Dedifferentiated amniotic fluid mesenchymal stem cell (primary cell): ENCODE measurements around the gene RBM6.
"Not testable (repeated sequence)": the region's sequence is repeated elsewhere in the genome, so short reads cannot be mapped to it uniquely, and the experiment has no call there.

Experiments used
- DNase-seq: peaks from one replicate; pipeline ENCODE4 v3.0.0-alpha.2; 2016; ENCODE audit errors: extremely low spot score

RBM6 gene, protein sequence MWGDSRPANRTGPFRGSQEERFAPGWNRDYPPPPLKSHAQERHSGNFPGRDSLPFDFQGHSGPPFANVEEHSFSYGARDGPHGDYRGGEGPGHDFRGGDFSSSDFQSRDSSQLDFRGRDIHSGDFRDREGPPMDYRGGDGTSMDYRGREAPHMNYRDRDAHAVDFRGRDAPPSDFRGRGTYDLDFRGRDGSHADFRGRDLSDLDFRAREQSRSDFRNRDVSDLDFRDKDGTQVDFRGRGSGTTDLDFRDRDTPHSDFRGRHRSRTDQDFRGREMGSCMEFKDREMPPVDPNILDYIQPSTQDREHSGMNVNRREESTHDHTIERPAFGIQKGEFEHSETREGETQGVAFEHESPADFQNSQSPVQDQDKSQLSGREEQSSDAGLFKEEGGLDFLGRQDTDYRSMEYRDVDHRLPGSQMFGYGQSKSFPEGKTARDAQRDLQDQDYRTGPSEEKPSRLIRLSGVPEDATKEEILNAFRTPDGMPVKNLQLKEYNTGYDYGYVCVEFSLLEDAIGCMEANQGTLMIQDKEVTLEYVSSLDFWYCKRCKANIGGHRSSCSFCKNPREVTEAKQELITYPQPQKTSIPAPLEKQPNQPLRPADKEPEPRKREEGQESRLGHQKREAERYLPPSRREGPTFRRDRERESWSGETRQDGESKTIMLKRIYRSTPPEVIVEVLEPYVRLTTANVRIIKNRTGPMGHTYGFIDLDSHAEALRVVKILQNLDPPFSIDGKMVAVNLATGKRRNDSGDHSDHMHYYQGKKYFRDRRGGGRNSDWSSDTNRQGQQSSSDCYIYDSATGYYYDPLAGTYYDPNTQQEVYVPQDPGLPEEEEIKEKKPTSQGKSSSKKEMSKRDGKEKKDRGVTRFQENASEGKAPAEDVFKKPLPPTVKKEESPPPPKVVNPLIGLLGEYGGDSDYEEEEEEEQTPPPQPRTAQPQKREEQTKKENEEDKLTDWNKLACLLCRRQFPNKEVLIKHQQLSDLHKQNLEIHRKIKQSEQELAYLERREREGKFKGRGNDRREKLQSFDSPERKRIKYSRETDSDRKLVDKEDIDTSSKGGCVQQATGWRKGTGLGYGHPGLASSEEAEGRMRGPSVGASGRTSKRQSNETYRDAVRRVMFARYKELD

DNA sequence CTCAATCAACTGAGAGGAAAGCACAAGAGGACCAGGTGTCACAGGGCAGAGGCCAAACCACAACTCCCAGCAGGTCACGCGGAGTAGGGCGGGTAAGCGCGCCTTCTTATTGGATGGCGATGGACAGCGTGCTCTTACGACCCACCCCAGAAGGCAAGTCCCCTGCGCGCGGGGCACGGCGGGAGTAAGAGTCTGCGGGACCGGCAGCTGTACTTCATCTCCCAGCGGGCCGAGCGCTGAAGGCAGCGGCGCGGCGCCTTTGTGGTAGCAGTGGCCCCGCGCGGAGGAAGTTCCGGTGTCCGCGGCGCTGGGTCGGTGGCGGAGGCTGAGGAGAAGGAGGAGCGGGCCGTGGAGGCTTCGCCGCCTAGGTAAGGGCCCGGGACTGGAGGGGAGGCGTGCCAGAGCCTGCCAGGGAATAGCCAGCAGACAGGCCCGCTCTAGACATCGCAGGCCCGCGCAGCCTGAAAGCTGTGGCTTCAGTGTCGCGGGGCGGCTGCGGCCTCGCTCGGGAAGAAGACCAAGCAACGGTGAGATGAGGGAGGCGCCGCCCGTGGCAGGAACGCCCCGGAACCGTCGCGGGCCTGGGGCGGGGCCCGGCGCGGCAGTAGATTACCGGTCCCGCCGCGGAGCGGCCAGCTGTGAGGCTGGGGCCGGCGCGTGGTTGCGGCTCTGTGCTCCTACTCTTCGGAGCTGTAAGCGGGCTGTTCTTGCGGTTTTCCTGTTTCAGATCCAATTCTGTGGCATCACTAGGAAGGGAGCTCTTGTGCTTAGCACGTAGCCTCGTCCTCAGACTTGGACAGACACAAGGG lies at the start of gene RBM6:
RBM6 (plus strand) TSS at position 293 of the 809 bp plus-strand sequence. CDS start 22,492 bp downstream, outside the sequence.
- DNase-seq, result peak; percentile 95

DNA sequence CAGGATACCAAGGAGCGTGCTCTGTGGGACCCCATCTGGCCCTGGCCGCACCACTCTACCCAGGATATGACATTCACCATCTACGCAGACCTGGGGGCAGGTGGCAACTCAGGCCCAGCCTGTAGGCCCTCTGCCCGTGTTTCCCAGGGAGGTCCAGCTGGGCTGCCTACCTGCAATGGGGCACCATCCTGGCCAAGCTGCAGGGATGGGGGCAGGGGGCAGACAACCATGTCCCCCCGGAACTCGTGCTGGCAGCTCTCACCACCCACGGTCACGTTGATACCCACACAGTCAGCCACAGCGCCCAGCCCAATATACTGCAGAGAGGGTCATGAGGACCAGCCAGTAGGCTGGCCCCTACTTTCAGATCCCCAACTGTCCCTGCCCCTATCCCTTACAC lies 44.2 kb upstream of the RBM6 start:
- DNase-seq, result no peak

DNA sequence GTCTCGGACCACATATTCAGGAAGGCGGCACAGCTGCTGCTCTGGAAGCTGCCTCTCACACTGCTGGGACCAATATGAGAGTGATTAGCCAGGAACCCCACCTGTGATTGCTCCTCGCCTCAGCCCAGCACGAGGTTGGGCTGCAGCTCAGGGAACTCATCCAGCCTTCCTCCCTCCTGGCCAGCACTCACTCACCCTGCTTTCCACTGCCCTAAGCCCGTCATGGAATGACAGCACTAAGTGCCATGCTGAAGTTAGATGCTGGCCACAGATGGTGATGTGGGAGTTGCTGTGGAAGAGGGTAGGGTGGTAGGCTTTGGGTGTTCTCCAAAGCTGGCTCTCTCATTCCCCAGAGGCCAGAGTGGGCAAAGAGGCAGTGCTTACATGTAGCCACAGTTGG lies 43.6 kb upstream of the RBM6 start:
- no peak for DNase-seq

DNA sequence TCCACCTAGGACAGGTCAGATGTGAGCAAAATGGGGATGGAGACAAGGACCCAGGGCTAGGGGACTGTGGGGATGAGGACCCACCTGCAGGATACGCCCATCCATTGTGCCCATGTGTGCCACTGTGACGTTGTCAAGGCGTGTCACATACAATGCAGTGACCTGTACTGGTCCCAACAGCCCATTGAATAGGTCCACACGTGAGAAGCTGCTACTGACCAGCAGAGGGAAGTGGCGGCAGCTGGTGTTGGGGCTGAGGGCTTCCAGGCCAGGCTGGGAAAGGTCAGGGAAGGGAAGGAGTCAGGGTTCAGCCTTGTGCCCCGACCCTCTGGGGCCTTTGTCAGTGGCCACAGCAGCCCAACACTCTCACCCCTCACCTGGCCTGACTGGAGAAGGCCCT lies 41.0 kb upstream of the RBM6 start:
- no peak for DNase-seq

DNA sequence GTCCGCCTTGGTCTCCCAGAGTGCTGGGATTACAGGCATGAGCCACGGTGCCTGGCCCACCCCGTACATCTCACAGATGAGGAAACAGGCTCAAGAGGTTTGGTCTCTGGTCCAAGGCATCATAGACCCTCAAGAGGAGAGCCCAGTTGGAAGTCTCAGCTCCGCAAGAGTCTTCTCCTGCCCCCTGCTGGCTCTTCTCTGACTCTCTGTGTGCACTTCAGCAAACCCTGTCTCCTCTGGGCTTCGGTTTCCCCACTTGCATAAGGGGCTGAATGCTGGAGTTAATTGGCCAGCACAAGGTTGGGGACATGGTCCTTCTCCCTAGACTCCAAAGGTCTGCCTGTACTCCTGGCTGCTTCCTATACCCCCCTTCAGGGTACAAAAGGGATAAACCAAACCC lies 40.1 kb upstream of the RBM6 start:
- DNase-seq, result no peak

DNA sequence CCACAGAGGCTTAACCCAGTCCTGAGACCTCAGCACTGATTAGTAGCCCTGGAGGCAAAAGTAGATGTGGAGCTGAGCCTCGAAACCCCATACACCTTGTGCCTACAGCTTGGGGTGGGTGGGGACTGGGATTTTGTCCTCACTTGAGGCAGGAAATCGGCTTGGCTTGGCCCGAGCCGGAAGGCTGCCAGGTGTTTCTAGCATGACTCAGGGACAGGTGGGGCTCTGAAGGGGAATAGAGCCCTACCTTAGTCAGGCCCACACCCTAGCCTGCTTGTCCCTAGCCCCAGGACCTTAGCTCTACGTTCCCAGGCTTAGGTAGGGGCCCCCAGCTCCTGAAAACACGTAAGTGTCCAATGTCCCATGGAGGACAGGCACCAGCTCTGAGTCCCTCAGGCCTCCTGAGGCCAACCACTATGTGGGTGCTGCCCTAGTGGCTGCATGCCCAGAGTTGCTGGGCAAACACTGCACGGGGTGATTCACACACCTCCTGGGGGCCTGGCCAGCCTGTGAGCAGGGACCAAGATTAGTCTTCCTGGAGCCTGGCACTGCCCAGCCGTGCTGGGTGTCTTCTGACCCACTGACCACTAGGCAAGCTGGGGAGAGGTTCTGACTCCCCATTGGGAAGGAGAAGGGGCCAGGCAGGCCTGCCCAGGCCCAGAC lies 39.3 kb upstream of the RBM6 start:
- peak; percentile 24 for DNase-seq

DNA sequence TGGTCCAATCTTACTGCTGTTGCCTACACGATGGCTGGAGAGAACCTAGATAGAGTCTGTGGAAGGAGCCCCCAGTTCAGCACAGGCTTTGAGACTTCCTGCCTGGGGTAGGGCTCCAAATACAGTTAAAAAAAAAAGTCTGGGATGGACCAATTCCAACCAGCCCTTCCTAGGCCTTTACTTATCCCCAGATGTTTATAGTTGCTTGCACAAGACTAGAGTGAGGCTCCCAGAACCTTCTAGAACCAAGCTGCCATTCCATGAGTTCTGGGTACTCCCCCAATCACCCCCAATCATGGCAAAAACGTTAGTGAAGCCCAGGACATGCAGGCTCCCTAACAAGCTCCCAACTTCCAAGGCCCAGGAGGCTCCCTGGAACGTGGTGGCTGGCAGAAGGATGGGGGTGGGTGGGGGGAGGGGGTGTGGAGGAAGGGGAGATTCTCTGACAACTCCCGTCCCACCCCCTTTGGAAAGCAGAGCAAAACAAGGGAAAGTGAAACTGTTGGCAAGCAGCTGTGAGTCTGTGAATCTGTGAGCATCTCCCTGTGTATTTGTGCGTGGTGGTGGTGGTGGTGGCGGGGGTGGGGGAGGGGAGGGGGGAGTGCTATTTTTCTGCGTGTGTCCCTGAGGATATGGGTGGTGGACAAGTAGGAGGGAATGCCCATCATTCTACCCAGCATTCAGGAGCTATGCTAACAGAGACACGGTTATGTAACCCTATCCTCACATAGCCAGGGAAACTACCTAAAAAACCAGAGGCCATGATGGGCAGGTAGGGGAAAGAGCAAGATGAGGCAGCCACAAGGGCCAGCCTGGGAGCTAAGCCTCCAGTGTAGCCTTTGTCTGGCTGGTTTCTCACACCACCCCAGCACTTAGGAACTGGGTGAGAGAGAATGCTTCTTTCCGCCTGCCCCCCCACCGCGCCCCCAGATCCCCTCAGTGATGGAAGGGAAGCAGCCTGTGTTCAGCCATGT lies 38.3 kb upstream of the RBM6 start:
- DNase-seq, result no peak

DNA sequence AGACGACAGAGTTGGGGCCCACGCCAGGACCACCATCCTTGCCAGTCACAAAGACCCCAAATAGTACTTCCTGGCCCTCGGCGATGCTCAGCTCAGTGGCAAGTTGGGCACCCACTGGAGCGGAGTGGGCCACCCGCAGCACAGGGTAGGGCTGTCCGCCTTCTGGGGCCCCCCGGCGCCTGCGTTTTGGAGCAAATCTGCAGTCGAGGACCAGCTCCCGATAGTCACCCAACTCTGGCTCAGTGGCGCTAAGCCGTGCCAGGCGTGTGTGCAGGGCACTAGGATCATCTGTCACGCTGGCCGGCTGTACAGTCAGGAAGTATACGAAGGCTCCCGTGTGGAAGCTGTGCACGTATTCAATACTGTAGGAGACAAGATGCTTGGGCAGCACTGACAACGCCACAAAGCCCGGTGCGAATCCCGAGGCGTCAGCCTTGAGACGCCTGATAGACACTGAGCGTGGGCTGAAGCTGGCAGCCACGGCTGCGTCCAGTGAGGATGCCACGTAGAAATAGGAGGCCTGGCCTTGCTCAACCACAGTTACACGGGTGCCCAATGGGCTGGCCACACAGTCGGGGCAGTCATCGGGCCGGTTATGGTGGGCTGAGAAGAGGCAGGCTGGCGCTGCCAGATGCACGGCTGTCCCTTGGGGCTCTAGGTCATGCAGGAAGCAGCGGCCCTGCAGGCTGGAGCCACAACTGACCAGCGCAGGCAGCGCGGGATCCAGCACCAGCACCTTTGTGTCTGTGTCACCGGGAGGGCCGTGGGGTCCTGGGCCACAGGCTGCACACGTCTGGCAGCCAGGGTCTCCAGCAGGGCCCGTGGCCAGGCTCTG lies 37.2 kb upstream of the RBM6 start:
- DNase-seq, result no peak

DNA sequence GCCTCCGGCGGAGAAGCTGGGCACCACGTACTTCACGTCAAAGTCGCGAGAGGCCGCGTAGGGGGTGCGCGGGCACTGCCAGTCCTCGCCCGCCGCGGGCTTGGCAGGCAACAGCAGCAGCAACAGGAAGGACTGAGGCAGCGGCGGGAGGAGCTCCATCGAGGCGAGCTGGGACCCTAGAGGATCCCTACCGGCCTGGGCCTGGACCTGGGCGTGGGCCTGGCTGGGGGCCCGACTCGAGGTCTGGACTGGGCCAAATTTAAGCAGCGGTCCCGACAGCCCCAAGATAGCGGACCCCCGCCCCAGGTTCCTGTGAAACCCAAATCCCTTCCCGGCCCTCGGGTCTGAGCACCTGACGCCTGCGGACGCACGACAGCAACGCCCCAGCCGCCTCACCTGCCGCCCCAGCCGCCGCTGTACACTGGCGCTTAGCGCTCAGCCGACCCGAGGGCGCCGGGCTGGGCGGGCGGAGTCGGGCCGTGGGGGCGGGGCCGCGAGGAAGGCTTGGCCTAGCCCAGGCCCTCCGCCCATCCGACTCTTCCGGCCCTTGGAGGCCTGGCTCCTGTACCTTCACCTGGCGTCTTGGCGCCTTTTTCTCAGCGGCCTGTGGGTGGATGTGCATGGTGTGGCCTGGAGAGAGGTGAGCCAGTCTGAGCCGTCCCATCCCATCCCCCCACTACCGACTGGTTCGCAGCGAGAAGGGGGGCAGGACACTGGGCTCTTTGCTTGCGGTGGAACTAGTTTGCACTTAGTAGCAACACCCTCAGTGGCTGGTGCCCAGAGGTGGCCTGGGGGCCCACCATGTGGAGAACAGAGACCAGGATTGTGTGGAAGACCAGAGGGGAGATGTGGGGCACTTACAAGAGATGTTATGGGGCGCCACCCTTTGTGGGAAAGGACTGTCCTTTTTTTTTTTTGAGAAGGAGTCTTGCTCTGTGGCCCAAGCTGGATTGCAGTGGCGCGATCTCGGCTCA lies 36.2 kb upstream of the RBM6 start, which contains the start of gene MST1R:
MST1R (minus strand) TSS at position 423 of the 974 bp plus-strand sequence; CDS start at position 159, 264 bp downstream.
- no peak for DNase-seq

DNA sequence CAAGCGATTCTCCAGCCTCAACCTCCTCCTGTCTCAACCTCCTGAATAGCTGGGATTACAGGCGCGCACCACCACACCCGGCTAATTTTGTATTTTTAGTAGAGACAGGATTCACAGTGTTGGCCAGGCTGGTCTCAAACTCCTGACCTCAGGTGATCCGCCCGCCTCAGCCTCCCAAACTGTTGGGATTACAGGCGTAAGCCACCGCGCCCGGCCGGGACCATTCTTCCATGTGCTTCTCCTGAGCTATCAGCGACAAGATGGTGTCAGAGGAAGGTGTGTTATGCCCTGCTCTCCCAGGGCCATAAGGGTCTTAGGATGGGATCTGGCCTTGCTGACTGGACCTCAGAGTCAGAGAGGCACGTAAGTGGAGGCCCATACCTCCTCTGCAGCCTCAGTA lies 35.5 kb upstream of the RBM6 start:
- not testable (repeated sequence) for DNase-seq

DNA sequence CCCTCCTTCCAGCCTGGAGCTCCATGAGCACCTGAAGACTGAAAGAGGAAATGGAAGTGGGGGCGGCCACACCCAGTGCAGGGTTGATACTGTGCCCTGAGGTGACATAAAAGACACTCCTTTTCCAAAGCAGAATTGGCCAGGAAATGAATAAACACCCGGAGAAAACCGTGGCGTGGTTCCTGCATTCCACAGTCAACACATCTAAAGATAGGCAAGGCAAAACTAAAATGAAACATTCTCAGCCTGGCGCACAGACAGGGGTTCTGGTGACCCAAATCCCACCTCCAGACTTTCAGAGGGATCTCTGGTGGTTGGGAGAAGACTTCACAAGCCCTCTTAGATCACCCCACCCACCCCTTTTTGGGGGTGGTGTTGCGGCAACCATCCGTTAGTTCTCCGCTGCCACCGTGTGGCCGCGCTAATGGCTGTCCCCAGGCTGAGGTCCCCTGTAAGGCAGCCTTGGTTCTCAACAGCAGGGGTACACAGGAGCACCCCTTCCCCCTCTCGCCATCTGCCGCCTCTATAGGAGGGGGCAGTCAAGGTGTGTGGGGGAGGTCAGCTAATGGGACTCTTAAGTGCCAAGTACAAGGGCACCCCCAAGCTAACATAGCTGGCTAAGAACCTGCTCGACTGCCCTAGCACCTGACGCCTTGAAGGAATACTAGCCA lies 33.7 kb upstream of the RBM6 start:
- peak; percentile 36 for DNase-seq

DNA sequence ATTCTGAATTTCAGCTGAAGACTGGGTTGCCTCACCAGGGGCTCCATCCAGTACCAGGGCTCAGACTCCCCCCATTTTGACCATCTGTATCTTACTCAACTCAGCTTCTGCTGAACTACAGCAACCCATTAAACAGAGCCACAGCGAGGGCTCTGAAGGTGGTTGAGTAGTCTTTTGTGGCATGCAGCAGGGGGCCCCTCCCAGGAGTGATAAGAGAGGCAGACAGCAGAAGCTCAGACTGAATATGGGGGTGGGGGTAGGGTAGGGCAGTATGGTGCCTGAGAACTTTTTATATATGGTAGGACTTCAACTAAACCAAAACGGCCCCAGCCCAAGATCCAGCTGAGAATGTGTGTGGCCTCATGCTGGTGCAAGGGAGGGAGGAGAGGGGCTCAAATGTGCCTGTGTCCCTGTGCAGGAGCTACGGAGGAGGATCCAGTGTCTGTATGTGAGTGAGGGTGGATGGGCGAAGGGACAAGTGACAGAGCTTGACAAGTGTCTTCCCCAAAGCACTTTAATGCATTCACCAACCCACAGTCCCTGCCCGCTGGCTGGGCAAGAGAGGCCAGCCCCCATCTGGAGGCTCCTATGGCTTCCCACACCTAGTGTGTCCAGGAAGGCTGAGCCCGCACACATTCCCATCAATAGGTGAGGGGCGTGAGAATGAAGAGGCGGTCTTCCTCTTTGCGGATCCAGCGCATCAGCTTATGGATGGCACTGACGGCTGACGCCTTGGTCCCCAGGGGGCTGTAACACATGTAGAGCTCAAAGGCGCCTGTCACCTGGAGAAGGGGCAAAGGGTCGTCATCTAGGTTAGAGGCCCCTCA lies 31.4 kb upstream of the RBM6 start:
- DNase-seq, result no peak

DNA sequence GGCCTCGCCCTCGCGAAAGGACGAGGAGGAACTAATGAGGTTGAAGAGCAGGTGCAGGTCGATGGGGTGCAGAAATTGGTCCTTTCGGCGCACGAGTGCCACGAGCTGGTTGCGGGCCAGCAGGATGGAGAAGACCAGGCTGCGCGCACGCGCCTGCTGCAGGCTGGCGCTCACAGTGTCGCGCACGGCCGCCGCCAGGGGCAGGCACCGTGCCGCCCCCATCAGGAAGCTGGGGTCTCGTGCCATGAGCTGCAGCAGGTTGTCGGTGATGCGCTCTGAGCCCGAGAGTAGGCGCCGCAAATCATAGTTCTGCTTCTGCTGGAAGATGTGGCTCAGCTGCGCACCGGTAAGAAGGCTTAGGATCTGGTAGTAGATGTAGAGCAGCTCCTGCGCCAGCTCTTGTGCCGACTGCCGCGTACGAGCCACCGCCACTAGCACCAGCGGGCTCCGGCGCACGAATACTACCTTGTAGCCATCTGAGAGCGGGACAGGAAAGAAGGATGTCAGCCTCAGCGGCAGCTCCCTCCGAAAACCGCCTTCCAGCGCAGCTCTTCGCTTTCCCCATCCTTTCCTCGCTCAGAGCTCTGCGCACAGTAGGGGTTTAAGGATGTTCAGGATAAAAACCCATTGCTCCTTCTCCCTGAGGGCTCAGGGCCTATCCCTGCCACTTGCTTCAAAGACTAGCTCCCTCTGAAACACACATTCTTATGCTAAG lies 29.4 kb upstream of the RBM6 start:
- no peak for DNase-seq

DNA sequence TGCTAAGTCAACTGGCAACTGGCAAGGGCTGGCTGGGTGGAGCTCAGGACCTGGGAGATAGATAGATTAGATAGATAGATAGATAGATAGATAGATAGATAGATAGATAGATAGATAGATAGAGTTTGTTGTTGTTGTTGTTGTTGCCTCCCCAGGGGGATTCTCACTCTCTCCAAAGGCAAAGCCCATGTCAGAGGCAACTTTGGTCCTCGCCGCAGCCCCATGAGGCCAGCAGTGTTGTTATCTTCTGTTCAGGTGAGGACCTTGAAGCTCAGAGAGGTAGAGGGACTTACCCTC lies 28.9 kb upstream of the RBM6 start:
- DNase-seq, result no peak

DNA sequence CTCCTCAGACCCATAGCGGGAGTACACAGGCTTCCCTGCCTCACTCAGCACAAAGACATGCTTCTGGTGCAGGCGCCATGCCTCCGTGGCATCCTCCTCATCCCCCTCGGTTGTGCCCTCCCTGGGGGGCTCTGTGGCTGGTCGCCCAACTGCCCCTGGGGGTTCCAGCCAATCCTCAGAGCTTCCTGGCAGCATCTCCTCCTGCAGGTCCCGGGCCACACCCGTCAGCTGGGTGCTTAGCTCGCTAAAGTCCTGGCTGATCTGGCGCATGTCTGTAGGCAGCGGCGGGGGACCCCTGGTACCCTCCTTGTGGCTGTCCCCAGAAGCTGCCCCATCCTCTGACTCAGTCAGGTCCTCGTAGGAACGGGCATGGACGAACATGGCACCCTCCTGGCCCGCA lies 28.3 kb upstream of the RBM6 start:
- no peak for DNase-seq

DNA sequence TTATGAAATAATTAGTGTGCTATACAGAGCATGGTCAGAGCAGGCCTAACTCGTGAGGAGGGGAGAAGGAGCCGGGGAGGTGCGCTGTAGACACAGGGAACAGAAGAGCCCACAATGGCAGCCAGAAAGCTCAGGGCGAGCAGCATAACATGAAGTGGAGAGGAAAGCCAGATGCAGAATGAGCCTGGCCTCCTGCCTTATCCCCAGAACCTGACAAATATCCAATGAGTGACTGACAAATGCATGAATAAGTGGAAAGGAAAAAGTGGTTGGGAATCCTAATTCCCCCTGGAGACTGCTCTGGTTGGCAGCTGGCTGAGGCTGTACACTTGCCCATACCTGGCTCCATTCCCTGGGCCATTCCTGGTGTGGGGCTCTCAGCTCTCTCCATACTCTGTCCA lies 27.1 kb upstream of the RBM6 start:
- no peak for DNase-seq
